Activated CD8-positive, alpha-beta T cell treated with anti-CD3 and anti-CD28 coated beads, Interleukin-2, amount 10 ng/mL, durations not matched to agents 7 days and 5 days (primary cell): Measurements from ENCODE around the gene KSR1. TPM values are rescaled to one million over a fixed set of nuclear protein-coding genes. Genes with fewer than 3 reads are reported as not detected.

Experiments used
- ATAC-seq: fragments of 150-1000 bp; cut with Tn5 transposase; one replicate; pipeline ENCODE4 v1.10.0; 2021; ENCODE audit warnings: moderate library complexity
- CTCF ChIA-PET: fragments of 350-600 bp; sonication (Branson Sonifier 250); formaldehyde crosslinking; loops from one replicate; lab custom pipeline; 2021; ENCODE audit warnings: antibody characterized with exemption; lab: Charles Lee
- POLR2A ChIA-PET: fragments of 350-600 bp; sonication (Branson Sonifier 250); formaldehyde crosslinking; loops from one replicate; lab custom pipeline; 2021; ENCODE audit warnings: antibody characterized with exemption; lab: Charles Lee
- DNase-seq: peaks from one replicate; pipeline ENCODE4 v3.0.0-alpha.2; 2020
- H3K27ac Mint-ChIP-seq: one replicate; pipeline ENCODE4 v1.8.0; 2021; ENCODE audit warnings: mild to moderate bottlenecking, mixed read lengths
- H3K27me3 Mint-ChIP-seq: one replicate; pipeline ENCODE4 v1.8.0; 2021; ENCODE audit warnings: low read depth, mixed read lengths
- H3K36me3 Mint-ChIP-seq: one replicate; pipeline ENCODE4 v1.8.0; 2021; ENCODE audit warnings: low read depth, mixed read lengths
- H3K4me1 Mint-ChIP-seq: one replicate; pipeline ENCODE4 v1.8.0; 2021; ENCODE audit warnings: low read depth, mixed read lengths
- H3K4me3 Mint-ChIP-seq: one replicate; pipeline ENCODE4 v1.8.0; 2021; ENCODE audit warnings: mild to moderate bottlenecking, mixed read lengths
- H3K9me3 Mint-ChIP-seq: one replicate; pipeline ENCODE4 v1.8.0; 2022; ENCODE audit warnings: mixed read lengths; ENCODE audit not compliant: insufficient read depth
- total RNA-seq, 2 experiments: library from RNA; stranded (reverse); gene quantifications; one replicate each; pipeline ENCODE4 v1.2.3, GENCODE V29; 2021

The KSR1 gene
- total RNA-seq, 2 experiments from 2014 or later, result 45.3 to 45.8 TPM

- ChIA-PET POLR2A (no interaction called here), CTCF (interaction anchor here (0.6 to 1.5 kb wide), 6 partner anchors 9 to 213 kb away, joined by 3 to 4 read pairs (median 4); no protein-coding TSS in a partner anchor)
- peak overlapping the region; percentile 41 for H3K27ac Mint-ChIP-seq
- no peaks in the 10 kb centered on the region for H3K27me3 Mint-ChIP-seq
- H3K36me3 Mint-ChIP-seq, result peaks cover 40% of the 10 kb centered on the region
- no peak for DNase-seq
- H3K4me1 Mint-ChIP-seq, result peaks cover 45% of the 10 kb centered on the region
- no peak for ATAC-seq
- H3K9me3 Mint-ChIP-seq, result no peaks in the 10 kb centered on the region
- no peak overlapping the region for H3K4me3 Mint-ChIP-seq
Observed at GRCh38 chr17:27559506-27560481, 103.5 kb downstream of the KSR1 start.

GRCh38 chr17:27560668-27561067 is 104.4 kb downstream of the KSR1 start:
- Mint-ChIP-seq H3K27me3 (no peaks in the 10 kb centered on the region), H3K27ac (no peak overlapping the region), H3K4me1 (peaks cover 42% of the 10 kb centered on the region), H3K36me3 (peaks cover 36% of the 10 kb centered on the region), H3K9me3 (no peaks in the 10 kb centered on the region), H3K4me3 (no peak overlapping the region)
- DNase-seq (no peak), ATAC-seq (no peak)
- POLR2A ChIA-PET, result no interaction called here
- CTCF ChIA-PET, result interaction anchor here (1.0 to 1.5 kb wide), 4 partner anchors 8 to 99 kb away, joined by 3 to 4 read pairs (median 4); no protein-coding TSS in a partner anchor

GRCh38 chr17:27562777-27563455 is 106.7 kb downstream of the KSR1 start:
- ATAC-seq (no peak), DNase-seq (no peak)
- H3K27ac Mint-ChIP-seq, result peak overlapping the region; percentile 78
- ChIA-PET POLR2A (no interaction called here), CTCF (interaction anchor here (1.1 to 3.0 kb wide), 7 partner anchors 9 to 182 kb away, joined by 3 to 12 read pairs (median 4); no protein-coding TSS in a partner anchor)
- peaks cover 35% of the 10 kb centered on the region for H3K36me3 Mint-ChIP-seq
- H3K27me3 Mint-ChIP-seq, result no peaks in the 10 kb centered on the region
- H3K9me3 Mint-ChIP-seq, result no peaks in the 10 kb centered on the region
- H3K4me1 Mint-ChIP-seq, result peaks cover 52% of the 10 kb centered on the region
- H3K4me3 Mint-ChIP-seq, result no peak overlapping the region

GRCh38 chr17:27563532-27563931 is 107.3 kb downstream of the KSR1 start:
- POLR2A ChIA-PET, result interaction anchor here (1.4 kb wide), 1 partner anchor 11 kb away, joined by 4 read pairs; no protein-coding TSS in a partner anchor
- Mint-ChIP-seq H3K9me3 (no peaks in the 10 kb centered on the region), H3K27ac (peak overlapping the region; percentile 78), H3K36me3 (peaks cover 30% of the 10 kb centered on the region), H3K4me1 (peaks cover 56% of the 10 kb centered on the region), H3K27me3 (no peaks in the 10 kb centered on the region), H3K4me3 (no peak overlapping the region)
- ATAC-seq (peak; percentile 46), DNase-seq (peak; percentile 40)
- CTCF ChIA-PET, result interaction anchor here (0.7 to 7.3 kb wide), 8 partner anchors 10 to 39 kb away, joined by 3 to 78 read pairs (median 4); no protein-coding TSS in a partner anchor

- ChIA-PET POLR2A (interaction anchor here (1.1 to 1.4 kb wide), 3 partner anchors 12 to 19 kb away, joined by 3 to 4 read pairs (median 3); no protein-coding TSS in a partner anchor), CTCF (interaction anchor here (1.0 to 7.3 kb wide), 6 partner anchors 14 to 97 kb away, joined by 3 to 78 read pairs (median 7); no protein-coding TSS in a partner anchor)
- no peak for DNase-seq
- H3K27me3 Mint-ChIP-seq, result no peaks in the 10 kb centered on the region
- ATAC-seq, result no peak
- H3K9me3 Mint-ChIP-seq, result no peaks in the 10 kb centered on the region
- H3K4me3 Mint-ChIP-seq, result no peak overlapping the region
- H3K27ac Mint-ChIP-seq, result peak overlapping the region; percentile 16
- H3K4me1 Mint-ChIP-seq, result peaks cover 56% of the 10 kb centered on the region
- H3K36me3 Mint-ChIP-seq, result peaks cover 32% of the 10 kb centered on the region
Observed at GRCh38 chr17:27564463-27564862, 108.2 kb downstream of the KSR1 start.

GRCh38 chr17:27565874-27566670 is 109.8 kb downstream of the KSR1 start:
- ChIA-PET CTCF (interaction anchor here (1.6 to 7.3 kb wide), 3 partner anchors 12 to 33 kb away, joined by 4 to 78 read pairs (median 10); no protein-coding TSS in a partner anchor), POLR2A (interaction anchor here (0.5 kb wide), 1 partner anchor 1818 kb away, joined by 5 read pairs; no protein-coding TSS in a partner anchor)
- peaks cover 60% of the 10 kb centered on the region for H3K4me1 Mint-ChIP-seq
- no peaks in the 10 kb centered on the region for H3K9me3 Mint-ChIP-seq
- H3K4me3 Mint-ChIP-seq, result no peak overlapping the region
- no peak for ATAC-seq
- peaks cover 26% of the 10 kb centered on the region for H3K36me3 Mint-ChIP-seq
- no peaks in the 10 kb centered on the region for H3K27me3 Mint-ChIP-seq
- H3K27ac Mint-ChIP-seq, result peak overlapping the region; percentile 47
- no peak for DNase-seq

GRCh38 chr17:27566671-27567562 is 110.7 kb downstream of the KSR1 start:
- no peak for ATAC-seq
- Mint-ChIP-seq H3K27me3 (no peaks in the 10 kb centered on the region), H3K27ac (peak overlapping the region; percentile 47), H3K4me3 (no peak overlapping the region), H3K36me3 (peaks cover 25% of the 10 kb centered on the region), H3K9me3 (no peaks in the 10 kb centered on the region), H3K4me1 (peaks cover 67% of the 10 kb centered on the region)
- ChIA-PET POLR2A (interaction anchor here (0.5 to 1.2 kb wide), 2 partner anchors 21 to 1817 kb away, joined by 3 to 5 read pairs; no protein-coding TSS in a partner anchor), CTCF (interaction anchor here (0.6 to 7.3 kb wide), 5 partner anchors 11 to 34 kb away, joined by 3 to 78 read pairs (median 4); no protein-coding TSS in a partner anchor)
- DNase-seq, result no peak

GRCh38 chr17:27567563-27567859 is 111.3 kb downstream of the KSR1 start:
- peaks cover 70% of the 10 kb centered on the region for H3K4me1 Mint-ChIP-seq
- H3K9me3 Mint-ChIP-seq, result no peaks in the 10 kb centered on the region
- no peaks in the 10 kb centered on the region for H3K27me3 Mint-ChIP-seq
- peaks cover 25% of the 10 kb centered on the region for H3K36me3 Mint-ChIP-seq
- ATAC-seq (no peak), DNase-seq (no peak)
- H3K27ac Mint-ChIP-seq, result no peak overlapping the region
- POLR2A ChIA-PET, result interaction anchor here (1.2 kb wide), 1 partner anchor 21 kb away, joined by 3 read pairs; no protein-coding TSS in a partner anchor
- no peak overlapping the region for H3K4me3 Mint-ChIP-seq
- CTCF ChIA-PET, result interaction anchor here (0.9 to 7.3 kb wide), 5 partner anchors 11 to 34 kb away, joined by 3 to 78 read pairs (median 5); no protein-coding TSS in a partner anchor

- Mint-ChIP-seq H3K27me3 (no peaks in the 10 kb centered on the region), H3K36me3 (peaks cover 20% of the 10 kb centered on the region), H3K9me3 (no peaks in the 10 kb centered on the region), H3K4me1 (peaks cover 71% of the 10 kb centered on the region), H3K4me3 (no peak overlapping the region), H3K27ac (peak overlapping the region; percentile 70)
- CTCF ChIA-PET, result interaction anchor here (0.8 to 7.3 kb wide), 8 partner anchors 10 to 112 kb away, joined by 3 to 78 read pairs (median 4); partner anchors contain the start of gene KSR1
- POLR2A ChIA-PET, result interaction anchor here (1.2 kb wide), 1 partner anchor 22 kb away, joined by 3 read pairs; no protein-coding TSS in a partner anchor
- DNase-seq, result no peak
- ATAC-seq, result no peak
Observed at GRCh38 chr17:27568216-27568615, 112.0 kb downstream of the KSR1 start.

GRCh38 chr17:27568811-27569210 is 112.6 kb downstream of the KSR1 start:
- Mint-ChIP-seq H3K36me3 (peaks cover 16% of the 10 kb centered on the region), H3K27ac (peak overlapping the region; percentile 70), H3K4me1 (peaks cover 72% of the 10 kb centered on the region), H3K27me3 (no peaks in the 10 kb centered on the region), H3K4me3 (no peak overlapping the region), H3K9me3 (no peaks in the 10 kb centered on the region)
- ATAC-seq (no peak), DNase-seq (no peak)
- CTCF ChIA-PET, result interaction anchor here (0.8 to 7.3 kb wide), 9 partner anchors 8 to 113 kb away, joined by 3 to 78 read pairs (median 4); partner anchors contain the start of gene KSR1
- POLR2A ChIA-PET, result interaction anchor here (0.7 kb wide), 1 partner anchor 48 kb away, joined by 3 read pairs; no protein-coding TSS in a partner anchor
